SK-N-SH treated with all-trans-retinoic acid at 6 μM for 48 hours (cell line): ENCODE measurements around the gene DDX3Y.

Experiments
- ATAC-seq: fragments of 200-7000 bp; cut with Tn5 transposase; 3 replicates; pipeline ENCODE4 v1.9.1; 2020; ENCODE audit warnings: mild to moderate bottlenecking, moderate library complexity
- ARNTL ChIP-seq: fragments of 450-650 bp; formaldehyde crosslinking; IDR thresholded peaks from 2 replicates; pipeline ENCODE4 v1.5.0; 2020; ENCODE audit warnings: low read depth, mild to moderate bottlenecking, moderate library complexity, borderline replicate concordance
- BACH2 ChIP-seq: fragments of 250-450 bp; sonication (Bioruptor Pico); IDR thresholded peaks from 2 replicates; pipeline ENCODE4 v1.9.0; 2021; ENCODE audit warnings: mild to moderate bottlenecking, borderline replicate concordance
- ESRRG ChIP-seq: fragments of 250-450 bp; sonication (Bioruptor Pico); IDR thresholded peaks from 2 replicates; pipeline ENCODE4 v1.6.1; 2021; ENCODE audit warnings: mild to moderate bottlenecking
- GLIS3 ChIP-seq: fragments of 250-450 bp; sonication (Bioruptor Pico); IDR thresholded peaks from 2 replicates; pipeline ENCODE4 v1.5.0; 2020; ENCODE audit warnings: mild to moderate bottlenecking, moderate library complexity
- ISL1 ChIP-seq: fragments of 250-450 bp; sonication (Bioruptor Pico); IDR thresholded peaks from 2 replicates; pipeline ENCODE4 v2.1.2; 2022; ENCODE audit warnings: mild to moderate bottlenecking, moderate library complexity
- OSR1 ChIP-seq: fragments of 250-450 bp; sonication (Bioruptor Pico); IDR thresholded peaks from 2 replicates; pipeline ENCODE4 v1.8.0; 2022; ENCODE audit warnings: moderate library complexity, mild to moderate bottlenecking, inconsistent platforms
- PPARA ChIP-seq: fragments of 250-450 bp; sonication (Bioruptor Pico); IDR thresholded peaks from 2 replicates; pipeline ENCODE4 v1.5.0; 2020; ENCODE audit warnings: mild to moderate bottlenecking, borderline replicate concordance
- RARB ChIP-seq: fragments of 250-450 bp; sonication (Bioruptor Pico); IDR thresholded peaks from 2 replicates; pipeline ENCODE4 v1.8.0; 2021; ENCODE audit warnings: mild to moderate bottlenecking, moderate library complexity
- SNAI2 ChIP-seq: fragments of 250-450 bp; sonication (Bioruptor Pico); IDR thresholded peaks from 2 replicates; pipeline ENCODE4 v1.5.0; 2020; ENCODE audit warnings: mild to moderate bottlenecking, moderate library complexity
- TOX ChIP-seq: fragments of 250-450 bp; sonication (Bioruptor Pico); IDR thresholded peaks from 2 replicates; pipeline ENCODE4 v1.8.0; 2021; ENCODE audit warnings: mild to moderate bottlenecking, moderate library complexity, borderline replicate concordance
- ZC3H10 ChIP-seq: fragments of 250-450 bp; sonication (Bioruptor Pico); IDR thresholded peaks from 2 replicates; pipeline ENCODE4 v1.5.1; 2021; ENCODE audit warnings: mild to moderate bottlenecking, moderate library complexity
- ZFP3 ChIP-seq: fragments of 250-450 bp; sonication (Bioruptor Pico); IDR thresholded peaks from 2 replicates; pipeline ENCODE4 v1.5.0; 2020; ENCODE audit warnings: mild to moderate bottlenecking, moderate library complexity
- ZFP30 ChIP-seq: fragments of 450-650 bp; formaldehyde crosslinking; IDR thresholded peaks from 2 replicates; pipeline ENCODE4 v1.5.0; 2022; ENCODE audit warnings: mild to moderate bottlenecking, moderate library complexity
- ZNF565 ChIP-seq: fragments of 450-650 bp; formaldehyde crosslinking; conservative IDR thresholded peaks from 2 replicates; pipeline ENCODE4 v1.5.0; 2020; ENCODE audit warnings: low read depth, mild to moderate bottlenecking, moderate library complexity
- ZNF70 ChIP-seq: fragments of 450-650 bp; formaldehyde crosslinking; IDR thresholded peaks from 2 replicates; pipeline ENCODE4 v1.5.0; 2020; ENCODE audit warnings: mild to moderate bottlenecking, moderate library complexity
- ZNF8 ChIP-seq: fragments of 450-650 bp; formaldehyde crosslinking; IDR thresholded peaks from 2 replicates; pipeline ENCODE4 v1.5.0; 2020; ENCODE audit warnings: mild to moderate bottlenecking, moderate library complexity
- TF ChIP-seq, protein P1 (sequence below): fragments of 250-450 bp; sonication (Bioruptor Pico); IDR thresholded peaks from 2 replicates; pipeline ENCODE4 v1.8.0; 2020; ENCODE audit warnings: mild to moderate bottlenecking, moderate library complexity, borderline replicate concordance
- TF ChIP-seq, protein P2 (sequence below): fragments of 250-450 bp; sonication (Bioruptor Pico); IDR thresholded peaks from 2 replicates; pipeline ENCODE4 v1.8.0; 2021; ENCODE audit warnings: low read depth, mild to moderate bottlenecking, moderate library complexity, borderline replicate concordance
- TF ChIP-seq, protein P3 (sequence below): fragments of 250-450 bp; sonication (Bioruptor Pico); IDR thresholded peaks from 2 replicates; pipeline ENCODE4 v1.5.1; 2020; ENCODE audit warnings: low read depth, mild to moderate bottlenecking, moderate library complexity
- TF ChIP-seq, protein P4 (sequence below): fragments of 250-450 bp; sonication (Bioruptor Pico); IDR thresholded peaks from 2 replicates; pipeline ENCODE4 v1.5.0; 2020; ENCODE audit warnings: mild to moderate bottlenecking, moderate library complexity
- TF ChIP-seq, protein P5 (sequence below): fragments of 250-450 bp; sonication (Bioruptor Pico); IDR thresholded peaks from 2 replicates; pipeline ENCODE4 v1.5.1; 2021; ENCODE audit warnings: mild to moderate bottlenecking, moderate library complexity

Gene DDX3Y

DNA sequence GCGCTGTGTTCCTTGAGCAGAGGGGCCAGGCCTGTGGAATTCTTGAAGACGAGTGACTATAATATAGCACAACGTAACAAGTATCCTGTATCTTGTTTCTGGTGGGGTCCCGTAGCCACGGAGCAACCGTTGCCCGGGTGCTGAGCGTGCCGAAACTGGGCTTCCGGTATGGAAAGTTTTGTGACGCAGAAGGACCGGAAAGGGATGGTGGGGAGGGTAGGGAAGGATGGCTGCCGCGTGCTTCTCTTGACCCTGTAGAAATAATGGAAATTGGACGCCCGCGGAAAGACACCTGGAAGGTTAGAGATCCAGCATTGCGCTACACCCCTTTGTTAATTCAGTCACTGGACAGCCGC lies 827 bp downstream of the DDX3Y start:
- ATAC-seq = no peak
- no peak for TF ChIP-seq TOX (CRISPR knock-in tag)
- TF ChIP-seq ZNF70 (CRISPR knock-in tag) = no peak
- TF ChIP-seq ESRRG = no peak
- no peak for TF ChIP-seq GLIS3
- TF ChIP-seq, protein P1, sequence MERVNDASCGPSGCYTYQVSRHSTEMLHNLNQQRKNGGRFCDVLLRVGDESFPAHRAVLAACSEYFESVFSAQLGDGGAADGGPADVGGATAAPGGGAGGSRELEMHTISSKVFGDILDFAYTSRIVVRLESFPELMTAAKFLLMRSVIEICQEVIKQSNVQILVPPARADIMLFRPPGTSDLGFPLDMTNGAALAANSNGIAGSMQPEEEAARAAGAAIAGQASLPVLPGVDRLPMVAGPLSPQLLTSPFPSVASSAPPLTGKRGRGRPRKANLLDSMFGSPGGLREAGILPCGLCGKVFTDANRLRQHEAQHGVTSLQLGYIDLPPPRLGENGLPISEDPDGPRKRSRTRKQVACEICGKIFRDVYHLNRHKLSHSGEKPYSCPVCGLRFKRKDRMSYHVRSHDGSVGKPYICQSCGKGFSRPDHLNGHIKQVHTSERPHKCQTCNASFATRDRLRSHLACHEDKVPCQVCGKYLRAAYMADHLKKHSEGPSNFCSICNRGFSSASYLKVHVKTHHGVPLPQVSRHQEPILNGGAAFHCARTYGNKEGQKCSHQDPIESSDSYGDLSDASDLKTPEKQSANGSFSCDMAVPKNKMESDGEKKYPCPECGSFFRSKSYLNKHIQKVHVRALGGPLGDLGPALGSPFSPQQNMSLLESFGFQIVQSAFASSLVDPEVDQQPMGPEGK = no peak
- TF ChIP-seq ZNF565 (CRISPR knock-in tag) = no peak
- no peak for TF ChIP-seq PPARA
- TF ChIP-seq, protein P2, sequence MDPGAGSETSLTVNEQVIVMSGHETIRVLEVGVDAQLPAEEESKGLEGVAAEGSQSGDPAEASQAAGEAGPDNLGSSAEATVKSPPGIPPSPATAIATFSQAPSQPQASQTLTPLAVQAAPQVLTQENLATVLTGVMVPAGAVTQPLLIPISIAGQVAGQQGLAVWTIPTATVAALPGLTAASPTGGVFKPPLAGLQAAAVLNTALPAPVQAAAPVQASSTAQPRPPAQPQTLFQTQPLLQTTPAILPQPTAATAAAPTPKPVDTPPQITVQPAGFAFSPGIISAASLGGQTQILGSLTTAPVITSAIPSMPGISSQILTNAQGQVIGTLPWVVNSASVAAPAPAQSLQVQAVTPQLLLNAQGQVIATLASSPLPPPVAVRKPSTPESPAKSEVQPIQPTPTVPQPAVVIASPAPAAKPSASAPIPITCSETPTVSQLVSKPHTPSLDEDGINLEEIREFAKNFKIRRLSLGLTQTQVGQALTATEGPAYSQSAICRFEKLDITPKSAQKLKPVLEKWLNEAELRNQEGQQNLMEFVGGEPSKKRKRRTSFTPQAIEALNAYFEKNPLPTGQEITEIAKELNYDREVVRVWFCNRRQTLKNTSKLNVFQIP = no peak
- no peak for TF ChIP-seq ZFP30 (CRISPR knock-in tag)
- TF ChIP-seq ZC3H10 = no peak
- TF ChIP-seq, protein P3, sequence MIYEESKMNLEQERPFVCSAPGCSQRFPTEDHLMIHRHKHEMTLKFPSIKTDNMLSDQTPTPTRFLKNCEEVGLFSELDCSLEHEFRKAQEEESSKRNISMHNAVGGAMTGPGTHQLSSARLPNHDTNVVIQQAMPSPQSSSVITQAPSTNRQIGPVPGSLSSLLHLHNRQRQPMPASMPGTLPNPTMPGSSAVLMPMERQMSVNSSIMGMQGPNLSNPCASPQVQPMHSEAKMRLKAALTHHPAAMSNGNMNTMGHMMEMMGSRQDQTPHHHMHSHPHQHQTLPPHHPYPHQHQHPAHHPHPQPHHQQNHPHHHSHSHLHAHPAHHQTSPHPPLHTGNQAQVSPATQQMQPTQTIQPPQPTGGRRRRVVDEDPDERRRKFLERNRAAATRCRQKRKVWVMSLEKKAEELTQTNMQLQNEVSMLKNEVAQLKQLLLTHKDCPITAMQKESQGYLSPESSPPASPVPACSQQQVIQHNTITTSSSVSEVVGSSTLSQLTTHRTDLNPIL (CRISPR knock-in tag) = no peak
- no peak for TF ChIP-seq ISL1 (CRISPR knock-in tag)
- no peak for TF ChIP-seq ZNF8
- no peak for TF ChIP-seq BACH2 (CRISPR knock-in tag)
- TF ChIP-seq, protein P4, sequence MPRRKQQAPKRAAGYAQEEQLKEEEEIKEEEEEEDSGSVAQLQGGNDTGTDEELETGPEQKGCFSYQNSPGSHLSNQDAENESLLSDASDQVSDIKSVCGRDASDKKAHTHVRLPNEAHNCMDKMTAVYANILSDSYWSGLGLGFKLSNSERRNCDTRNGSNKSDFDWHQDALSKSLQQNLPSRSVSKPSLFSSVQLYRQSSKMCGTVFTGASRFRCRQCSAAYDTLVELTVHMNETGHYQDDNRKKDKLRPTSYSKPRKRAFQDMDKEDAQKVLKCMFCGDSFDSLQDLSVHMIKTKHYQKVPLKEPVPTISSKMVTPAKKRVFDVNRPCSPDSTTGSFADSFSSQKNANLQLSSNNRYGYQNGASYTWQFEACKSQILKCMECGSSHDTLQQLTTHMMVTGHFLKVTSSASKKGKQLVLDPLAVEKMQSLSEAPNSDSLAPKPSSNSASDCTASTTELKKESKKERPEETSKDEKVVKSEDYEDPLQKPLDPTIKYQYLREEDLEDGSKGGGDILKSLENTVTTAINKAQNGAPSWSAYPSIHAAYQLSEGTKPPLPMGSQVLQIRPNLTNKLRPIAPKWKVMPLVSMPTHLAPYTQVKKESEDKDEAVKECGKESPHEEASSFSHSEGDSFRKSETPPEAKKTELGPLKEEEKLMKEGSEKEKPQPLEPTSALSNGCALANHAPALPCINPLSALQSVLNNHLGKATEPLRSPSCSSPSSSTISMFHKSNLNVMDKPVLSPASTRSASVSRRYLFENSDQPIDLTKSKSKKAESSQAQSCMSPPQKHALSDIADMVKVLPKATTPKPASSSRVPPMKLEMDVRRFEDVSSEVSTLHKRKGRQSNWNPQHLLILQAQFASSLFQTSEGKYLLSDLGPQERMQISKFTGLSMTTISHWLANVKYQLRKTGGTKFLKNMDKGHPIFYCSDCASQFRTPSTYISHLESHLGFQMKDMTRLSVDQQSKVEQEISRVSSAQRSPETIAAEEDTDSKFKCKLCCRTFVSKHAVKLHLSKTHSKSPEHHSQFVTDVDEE (CRISPR knock-in tag) = no peak
- no peak for TF ChIP-seq SNAI2
- TF ChIP-seq RARB (CRISPR knock-in tag) = no peak
- no peak for TF ChIP-seq ARNTL (CRISPR knock-in tag)
- TF ChIP-seq OSR1 = no peak
- TF ChIP-seq ZFP3 (CRISPR knock-in tag) = no peak

DNA sequence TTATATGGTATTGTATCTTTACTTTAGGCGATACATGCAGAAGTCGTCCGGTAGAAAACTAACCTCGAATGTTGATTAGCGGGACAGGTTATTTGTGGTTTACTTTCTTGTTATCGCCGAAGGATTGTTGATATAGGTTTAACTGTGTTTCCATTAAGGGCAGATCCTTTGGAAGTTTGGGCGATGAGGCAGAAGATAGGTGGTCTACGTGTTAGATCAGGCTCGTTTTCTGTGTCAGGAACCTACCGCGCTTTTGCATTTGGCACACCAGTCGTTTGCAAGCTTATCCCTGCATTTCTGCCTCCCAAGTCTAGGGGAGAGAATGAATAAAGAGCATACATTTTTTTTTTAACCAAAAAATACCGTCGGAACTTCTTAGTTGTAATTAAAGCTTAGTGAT lies 1.2 kb downstream of the DDX3Y start:
- TF ChIP-seq ESRRG = no peak
- TF ChIP-seq ISL1 (CRISPR knock-in tag) = no peak
- TF ChIP-seq, protein P5, sequence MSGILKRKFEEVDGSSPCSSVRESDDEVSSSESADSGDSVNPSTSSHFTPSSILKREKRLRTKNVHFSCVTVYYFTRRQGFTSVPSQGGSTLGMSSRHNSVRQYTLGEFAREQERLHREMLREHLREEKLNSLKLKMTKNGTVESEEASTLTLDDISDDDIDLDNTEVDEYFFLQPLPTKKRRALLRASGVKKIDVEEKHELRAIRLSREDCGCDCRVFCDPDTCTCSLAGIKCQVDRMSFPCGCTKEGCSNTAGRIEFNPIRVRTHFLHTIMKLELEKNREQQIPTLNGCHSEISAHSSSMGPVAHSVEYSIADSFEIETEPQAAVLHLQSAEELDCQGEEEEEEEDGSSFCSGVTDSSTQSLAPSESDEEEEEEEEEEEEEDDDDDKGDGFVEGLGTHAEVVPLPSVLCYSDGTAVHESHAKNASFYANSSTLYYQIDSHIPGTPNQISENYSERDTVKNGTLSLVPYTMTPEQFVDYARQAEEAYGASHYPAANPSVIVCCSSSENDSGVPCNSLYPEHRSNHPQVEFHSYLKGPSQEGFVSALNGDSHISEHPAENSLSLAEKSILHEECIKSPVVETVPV = no peak
- TF ChIP-seq, protein P2 = no peak
- TF ChIP-seq ZC3H10 = no peak
- TF ChIP-seq ZFP3 (CRISPR knock-in tag) = no peak
- no peak for TF ChIP-seq ZNF565 (CRISPR knock-in tag)
- TF ChIP-seq GLIS3 = no peak
- TF ChIP-seq SNAI2 = no peak
- TF ChIP-seq, protein P3 (CRISPR knock-in tag) = no peak
- TF ChIP-seq OSR1 = no peak
- TF ChIP-seq TOX (CRISPR knock-in tag) = no peak
- no peak for TF ChIP-seq ZNF70 (CRISPR knock-in tag)
- no peak for TF ChIP-seq ZNF8
- TF ChIP-seq RARB (CRISPR knock-in tag) = no peak
- TF ChIP-seq, protein P4 (CRISPR knock-in tag) = no peak
- TF ChIP-seq BACH2 (CRISPR knock-in tag) = no peak
- no peak for ATAC-seq
